ENCODE data around the gene PRAC2.

DNA sequence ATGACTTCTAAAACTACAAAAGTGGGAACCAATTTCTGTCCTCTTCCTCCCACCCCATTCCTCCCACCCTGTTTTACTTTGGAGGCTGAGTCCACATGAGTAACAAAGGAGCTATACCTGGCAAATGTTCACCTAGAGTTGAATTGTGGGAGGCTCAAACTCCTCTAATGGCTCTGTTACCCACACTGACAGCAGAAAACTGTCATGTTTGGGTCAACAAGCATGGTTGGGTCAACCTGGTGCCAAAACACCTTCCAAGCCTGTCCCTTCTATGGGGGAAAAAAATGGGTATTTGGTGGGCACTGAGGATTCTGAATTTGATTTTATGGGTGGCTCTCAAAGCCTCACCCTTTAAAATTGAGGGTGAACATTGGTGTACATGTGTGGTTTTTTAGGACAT lies 17.6 kb downstream of the PRAC2 start:
- TF ChIP-seq CTCF (IDR thresholded peaks at IDR 0.05) (no peak), POLR2A (IDR thresholded peaks at IDR 0.05) (no peak), EP300 (IDR thresholded peaks at IDR 0.05) (no peak)

Data from ovary (tissue), 3 donors.